Measurements from ENCODE around the gene ERBIN.
"Not testable (repeated sequence)": the region's sequence is repeated elsewhere in the genome, so short reads cannot be mapped to it uniquely, and the experiment has no call there.

ERBIN gene

DNA sequence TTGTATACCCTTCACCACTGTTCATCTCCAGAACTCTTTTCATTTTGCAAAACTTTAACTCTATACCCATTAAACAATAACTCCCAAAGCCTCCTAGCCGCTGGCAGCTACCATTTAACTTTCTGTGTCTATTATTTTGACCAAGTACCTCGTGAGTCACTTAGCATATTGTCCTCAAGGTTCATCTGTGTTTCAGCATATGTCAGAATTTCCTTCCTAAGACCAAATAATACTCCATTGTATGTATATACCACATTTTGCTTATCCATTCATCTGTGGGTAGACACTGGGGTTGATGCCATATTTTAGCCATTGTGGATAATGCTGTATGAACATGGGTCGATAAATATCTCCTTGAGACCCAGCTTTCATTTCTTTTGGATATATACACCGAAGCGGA lies 17.4 kb downstream of the ERBIN start:
- TF ChIP-seq, protein P1, sequence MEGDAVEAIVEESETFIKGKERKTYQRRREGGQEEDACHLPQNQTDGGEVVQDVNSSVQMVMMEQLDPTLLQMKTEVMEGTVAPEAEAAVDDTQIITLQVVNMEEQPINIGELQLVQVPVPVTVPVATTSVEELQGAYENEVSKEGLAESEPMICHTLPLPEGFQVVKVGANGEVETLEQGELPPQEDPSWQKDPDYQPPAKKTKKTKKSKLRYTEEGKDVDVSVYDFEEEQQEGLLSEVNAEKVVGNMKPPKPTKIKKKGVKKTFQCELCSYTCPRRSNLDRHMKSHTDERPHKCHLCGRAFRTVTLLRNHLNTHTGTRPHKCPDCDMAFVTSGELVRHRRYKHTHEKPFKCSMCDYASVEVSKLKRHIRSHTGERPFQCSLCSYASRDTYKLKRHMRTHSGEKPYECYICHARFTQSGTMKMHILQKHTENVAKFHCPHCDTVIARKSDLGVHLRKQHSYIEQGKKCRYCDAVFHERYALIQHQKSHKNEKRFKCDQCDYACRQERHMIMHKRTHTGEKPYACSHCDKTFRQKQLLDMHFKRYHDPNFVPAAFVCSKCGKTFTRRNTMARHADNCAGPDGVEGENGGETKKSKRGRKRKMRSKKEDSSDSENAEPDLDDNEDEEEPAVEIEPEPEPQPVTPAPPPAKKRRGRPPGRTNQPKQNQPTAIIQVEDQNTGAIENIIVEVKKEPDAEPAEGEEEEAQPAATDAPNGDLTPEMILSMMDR (IDR thresholded peaks at IDR 0.05; ENCODE audit: insufficient read depth, missing control alignments) = no peak
- FAIRE-seq (no peak), DNase-seq (ENCODE audit: insufficient read length, low spot score) (no peak)

DNA sequence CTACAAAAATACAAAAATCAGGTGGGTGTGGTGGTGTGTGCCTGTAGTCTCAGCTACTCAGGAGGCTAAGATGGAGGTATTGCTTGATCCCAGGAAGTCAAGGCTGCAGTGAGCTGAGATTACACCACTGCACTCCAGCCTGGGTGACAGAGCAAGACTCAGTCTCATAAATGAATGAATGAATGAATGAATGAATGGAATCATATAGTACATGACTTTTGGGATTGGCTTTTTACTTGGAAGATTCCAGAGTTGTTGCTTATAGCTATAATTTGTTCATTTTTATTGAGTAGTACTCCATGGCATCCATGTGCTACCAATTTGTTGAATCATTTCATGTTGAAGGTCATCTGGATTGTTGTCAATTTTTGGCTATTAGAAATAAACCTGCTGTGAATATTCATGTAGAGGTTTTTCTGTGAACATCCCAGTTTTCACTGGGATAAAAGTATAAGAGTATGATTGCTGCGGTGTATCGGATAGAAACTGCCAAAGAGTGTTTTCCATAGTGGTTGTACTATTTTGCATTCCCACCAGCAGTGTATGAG lies 19.9 kb downstream of the ERBIN start:
- TF ChIP-seq, protein P1 (IDR thresholded peaks at IDR 0.05; ENCODE audit: insufficient read depth, missing control alignments) = no peak
- FAIRE-seq (no peak), DNase-seq (ENCODE audit: insufficient read length, low spot score) (no peak)

DNA sequence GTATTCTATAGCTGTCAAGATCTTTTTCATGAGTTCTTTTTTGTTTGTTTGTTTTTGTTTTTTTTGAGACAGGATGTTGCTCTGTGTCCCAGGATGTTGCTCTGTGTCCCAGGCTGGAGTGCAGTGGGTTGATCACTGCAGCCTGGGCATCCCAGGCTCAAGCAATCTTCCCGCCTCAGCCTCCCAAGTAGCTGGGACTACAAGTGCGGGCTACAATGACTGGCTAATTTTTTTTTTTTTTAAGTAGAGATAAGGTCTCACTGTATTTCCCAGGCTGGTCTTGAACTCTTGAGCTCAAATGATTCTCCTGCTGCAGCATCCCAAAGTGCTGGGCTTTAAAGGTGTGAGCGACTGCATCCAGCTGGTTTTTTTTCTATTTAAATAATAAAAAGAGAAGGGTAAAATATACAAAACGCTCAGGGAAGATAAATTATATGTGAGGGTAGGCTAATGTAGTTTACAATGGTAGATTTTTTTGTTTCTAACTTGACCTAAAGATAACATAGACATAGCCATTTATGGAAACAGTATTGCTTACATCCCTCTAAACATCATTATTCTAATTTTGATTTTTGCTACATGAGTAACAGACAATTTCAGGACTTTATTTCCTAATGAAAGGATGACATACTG lies 21.9 kb downstream of the ERBIN start:
- DNase-seq (ENCODE audit: insufficient read length, low spot score) (no peak), FAIRE-seq (no peak)
- TF ChIP-seq, protein P1 (IDR thresholded peaks at IDR 0.05; ENCODE audit: insufficient read depth, missing control alignments) = no peak

DNA sequence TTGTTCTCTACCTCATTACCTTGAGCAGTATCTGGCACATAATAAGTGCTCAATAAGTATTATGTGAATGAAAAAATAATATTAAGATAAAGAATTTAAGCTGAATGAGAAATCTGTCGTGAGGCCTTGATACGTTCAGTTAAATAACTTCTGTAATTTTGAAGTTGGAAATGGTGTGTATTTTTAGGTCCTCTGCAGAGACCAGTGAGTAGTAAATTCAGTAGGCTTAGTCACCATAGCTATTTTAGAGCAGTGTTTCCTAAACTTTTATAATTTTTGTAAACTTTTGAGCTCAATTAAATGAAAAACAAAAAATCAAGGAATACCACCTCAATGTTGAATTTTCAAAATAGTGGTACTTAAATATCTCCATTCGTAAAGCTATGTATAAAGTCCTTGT lies 25.0 kb downstream of the ERBIN start:
- TF ChIP-seq, protein P1 (IDR thresholded peaks at IDR 0.05; ENCODE audit: insufficient read depth, missing control alignments) = no peak
- FAIRE-seq (no peak), DNase-seq (ENCODE audit: insufficient read length, low spot score) (no peak)

DNA sequence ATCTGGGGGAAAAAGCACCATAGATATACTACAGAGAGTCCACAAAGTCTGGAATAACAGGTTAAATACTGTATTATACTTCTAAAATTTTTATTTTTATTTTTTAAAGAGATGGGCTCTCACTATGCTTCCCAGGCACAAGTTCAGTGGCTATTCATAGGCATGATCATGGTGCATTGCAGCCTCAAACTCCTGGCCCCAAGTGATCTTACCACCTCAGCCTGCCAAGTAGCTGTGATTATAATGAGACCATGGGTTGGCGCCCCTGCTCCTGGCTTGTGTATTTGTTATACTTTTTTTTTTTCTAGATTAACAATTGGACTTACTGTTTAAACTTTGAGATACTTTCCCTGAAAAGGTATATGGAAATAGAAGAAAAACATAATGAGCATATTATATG lies 25.9 kb downstream of the ERBIN start:
- DNase-seq (ENCODE audit: insufficient read length, low spot score) (no peak), FAIRE-seq (no peak)
- TF ChIP-seq, protein P1 (IDR thresholded peaks at IDR 0.05; ENCODE audit: insufficient read depth, missing control alignments) = no peak

DNA sequence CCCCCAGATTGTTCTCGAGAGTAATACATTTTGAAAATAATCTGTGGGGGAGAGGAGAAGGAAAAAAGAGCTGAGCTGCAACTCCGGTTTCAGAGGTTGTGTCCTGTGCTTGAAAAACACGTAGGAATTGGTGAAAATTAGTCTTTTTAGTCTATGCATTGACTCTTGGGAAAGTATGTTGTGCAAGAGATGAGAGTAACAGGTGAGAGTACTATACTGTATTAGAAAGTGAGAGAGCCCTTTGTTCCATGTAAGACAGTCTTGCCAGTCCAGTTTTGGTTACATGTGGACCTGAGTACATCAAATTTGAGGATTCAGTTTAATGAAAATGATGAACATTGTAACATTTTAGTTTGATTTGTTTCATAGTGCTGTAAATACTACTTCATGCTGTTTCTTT lies 27.8 kb downstream of the ERBIN start:
- FAIRE-seq (no peak), DNase-seq (ENCODE audit: insufficient read length, low spot score) (no peak)
- TF ChIP-seq, protein P1 (IDR thresholded peaks at IDR 0.05; ENCODE audit: insufficient read depth, missing control alignments) = no peak

DNA sequence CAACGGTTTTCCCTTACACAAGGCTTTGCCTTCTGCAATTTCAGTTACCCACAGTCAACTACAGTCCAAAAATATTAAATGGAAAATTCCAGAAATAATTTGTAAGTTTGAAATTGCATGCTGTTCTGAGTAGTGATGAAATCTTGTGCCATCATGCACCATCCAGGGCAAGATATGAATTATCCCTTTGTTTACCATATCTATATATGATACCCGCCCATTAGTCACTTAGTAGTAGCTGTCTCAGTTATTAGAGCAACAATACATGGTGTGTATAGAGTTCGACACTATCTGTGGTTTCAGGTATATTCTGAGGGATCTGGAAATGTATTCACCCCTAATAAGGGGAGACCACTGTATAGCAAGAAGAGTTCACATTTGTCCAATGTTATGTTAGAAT lies 29.4 kb downstream of the ERBIN start:
- TF ChIP-seq, protein P1 (IDR thresholded peaks at IDR 0.05; ENCODE audit: insufficient read depth, missing control alignments) = no peak
- FAIRE-seq (no peak), DNase-seq (ENCODE audit: insufficient read length, low spot score) (no peak)

DNA sequence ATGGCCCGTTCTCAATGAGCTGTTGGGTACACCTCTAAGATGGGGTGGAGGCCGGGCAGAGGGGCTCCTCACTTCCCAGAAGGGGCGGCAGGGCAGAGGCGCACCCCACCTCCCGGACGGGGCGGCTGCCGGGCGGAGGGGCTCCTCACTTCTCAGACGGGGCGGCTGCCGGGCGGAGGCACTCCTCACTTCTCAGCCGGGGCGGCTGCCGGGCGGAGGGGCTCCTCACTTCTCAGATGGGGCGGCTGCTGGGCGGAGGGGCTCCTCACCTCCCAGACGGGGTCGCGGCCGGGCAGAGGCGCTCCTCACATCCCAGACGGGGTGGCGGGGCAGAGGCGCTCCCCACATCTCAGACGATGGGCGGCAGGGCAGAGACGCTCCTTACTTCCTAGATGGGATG lies 31.3 kb downstream of the ERBIN start:
- DNase-seq (ENCODE audit: insufficient read length, low spot score); FAIRE-seq: not testable (repeated sequence)

All from D721Med (cell line).